CD4-positive, alpha-beta T cell (primary cell): ENCODE data around the gene PRIMA1. TPM values are rescaled to one million over a fixed set of nuclear protein-coding genes. Genes with fewer than 3 reads are reported as not detected.

Experiments used
- ATAC-seq: fragments of 200-7000 bp; cut with Tn5 transposase; one replicate; pipeline ENCODE4 v1.10.0; 2022; ENCODE audit warnings: mild to moderate bottlenecking; ENCODE audit not compliant: poor library complexity
- CTCF ChIA-PET: fragments of 350-600 bp; sonication (Branson Sonifier 250); formaldehyde crosslinking; loops from one replicate; lab custom pipeline; 2021; ENCODE audit warnings: antibody characterized with exemption, inconsistent platforms; lab: Charles Lee
- POLR2A ChIA-PET: fragments of 350-600 bp; sonication (Branson Sonifier 250); formaldehyde crosslinking; loops from one replicate; lab custom pipeline; 2021; ENCODE audit warnings: antibody characterized with exemption, inconsistent platforms; lab: Charles Lee
- DNase-seq, 14 experiments: peaks; one replicate each; pipeline ENCODE4 v3.0.0-alpha.2; 2013 to 2020; ENCODE audit warnings: mixed read lengths in 2 of 14
- H3K27ac ChIP-seq, 2 donors: one replicate each; pipeline versions ENCODE4 v1.5.1 to v1.7.0; 2013; ENCODE audit warnings: low read length in 2 of 2, low read depth in 1 of 2, mild to moderate bottlenecking in 1 of 2
- H3K27me3 ChIP-seq, 2 experiments: 1 replicate in 1 of 2; 2 replicates in 1 of 2; pipeline versions ENCODE4 v1.6.1 to v1.7.0; 2013; ENCODE audit warnings: low read length in 2 of 2, control low read depth in 1 of 2, mild to moderate bottlenecking in 1 of 2, moderate library complexity in 1 of 2; ENCODE audit not compliant: insufficient read depth in 2 of 2, control insufficient read depth in 1 of 2
- H3K36me3 ChIP-seq: one replicate; pipeline ENCODE4 v1.6.1; 2013; ENCODE audit warnings: low read length, control low read depth; ENCODE audit not compliant: insufficient read depth
- H3K4me1 ChIP-seq: one replicate; pipeline ENCODE4 v1.6.1; 2013; ENCODE audit warnings: low read length, control low read depth; ENCODE audit not compliant: insufficient read depth
- H3K4me3 ChIP-seq: one replicate; pipeline ENCODE4 v1.5.1; 2013; ENCODE audit warnings: mild to moderate bottlenecking, low read length, moderate library complexity
- H3K9me3 ChIP-seq, 2 experiments: 1 replicate in 1 of 2; 2 replicates in 1 of 2; pipeline versions ENCODE4 v1.6.1 to v1.7.0; 2013; ENCODE audit warnings: low read length in 2 of 2, mild to moderate bottlenecking in 2 of 2, control low read depth in 1 of 2, moderate library complexity in 1 of 2; ENCODE audit not compliant: control insufficient read depth in 1 of 2, insufficient read depth in 1 of 2
- H3K27ac Mint-ChIP-seq: one replicate; pipeline ENCODE4 v1.8.0; 2020; ENCODE audit warnings: mixed read lengths
- H3K27me3 Mint-ChIP-seq: one replicate; pipeline ENCODE4 v1.8.0; 2021; ENCODE audit warnings: mixed read lengths
- H3K36me3 Mint-ChIP-seq: one replicate; pipeline ENCODE4 v1.8.0; 2021; ENCODE audit warnings: low read depth, mixed read lengths
- H3K4me1 Mint-ChIP-seq: one replicate; pipeline ENCODE4 v1.8.0; 2021; ENCODE audit warnings: low read depth, mixed read lengths
- H3K4me3 Mint-ChIP-seq: one replicate; pipeline ENCODE4 v1.8.0; 2020; ENCODE audit warnings: mild to moderate bottlenecking, mixed read lengths
- H3K9me3 Mint-ChIP-seq: one replicate; pipeline ENCODE4 v1.8.0; 2020; ENCODE audit warnings: mixed read lengths
- CTCF ChIP-seq: fragments of 200-600 bp; IDR thresholded peaks from one replicate; pipeline ENCODE4 v1.8.0; 2022; ENCODE audit warnings: antibody characterized with exemption, mild to moderate bottlenecking
- intact Hi-C, 2 experiments: fragments of 100-400 bp; cut with DNase I in 1 of 2; cut with micrococcal nuclease in 1 of 2; formaldehyde crosslinking; loops; one replicate each; pipeline versions ENCODE4 v1.15.1 to v1.9.0; 2023 to 2025; cut with DNase I, micrococcal nuclease
- total RNA-seq, 174 experiments: library from RNA in 2 of 174; stranded (reverse) in 2 of 174; gene quantifications; one replicate each; pipeline ENCODE4 v1.2.3 and lab custom pipeline; 2021 to 2026

The PRIMA1 gene
- total RNA-seq, 2 experiments from 2014 or later = not detected

GRCh38 chr14:93736378-93737014 lies 51.8 kb downstream of the PRIMA1 start:
- no peak for ATAC-seq
- H3K27ac Mint-ChIP-seq = no peak overlapping the region
- POLR2A ChIA-PET = no interaction called here
- no peaks in the 10 kb centered on the region for H3K36me3 ChIP-seq
- H3K9me3 Mint-ChIP-seq = no peaks in the 10 kb centered on the region
- peaks cover 13% of the 10 kb centered on the region for H3K27me3 Mint-ChIP-seq
- no peak overlapping the region for H3K4me3 Mint-ChIP-seq
- DNase-seq = no peak
- H3K4me1 Mint-ChIP-seq = no peaks in the 10 kb centered on the region
- H3K27me3 ChIP-seq = peaks cover 0 to 4% of the 10 kb centered on the region in 2 experiments
- H3K27ac ChIP-seq = no peak overlapping the region
- TF ChIP-seq CTCF = no peak
- no peaks in the 10 kb centered on the region for H3K36me3 Mint-ChIP-seq
- intact Hi-C loops = no loop called here
- CTCF ChIA-PET = no interaction called here
- no peak overlapping the region for H3K4me3 ChIP-seq
- peaks cover 0 to 6% of the 10 kb centered on the region in 2 experiments for H3K9me3 ChIP-seq
- H3K4me1 ChIP-seq = no peaks in the 10 kb centered on the region

GRCh38 chr14:93735206-93735605 lies 53.1 kb downstream of the PRIMA1 start:
- DNase-seq = no peak
- Mint-ChIP-seq H3K4me3 (no peak overlapping the region), H3K36me3 (no peaks in the 10 kb centered on the region), H3K9me3 (no peaks in the 10 kb centered on the region), H3K4me1 (no peaks in the 10 kb centered on the region), H3K27me3 (peaks cover 9% of the 10 kb centered on the region), H3K27ac (no peak overlapping the region)
- no peak overlapping the region for H3K4me3 ChIP-seq
- ATAC-seq = no peak
- H3K4me1 ChIP-seq = no peaks in the 10 kb centered on the region
- no peak overlapping the region for H3K27ac ChIP-seq
- intact Hi-C loops = no loop called here
- H3K36me3 ChIP-seq = no peaks in the 10 kb centered on the region
- peaks cover 0 to 6% of the 10 kb centered on the region in 2 experiments for H3K9me3 ChIP-seq
- no peak for TF ChIP-seq CTCF
- H3K27me3 ChIP-seq = peaks cover 0 to 4% of the 10 kb centered on the region in 2 experiments
- POLR2A ChIA-PET = no interaction called here
- CTCF ChIA-PET = no interaction called here

- no peak for TF ChIP-seq CTCF
- intact Hi-C loops = no loop called here
- Mint-ChIP-seq H3K27ac (no peak overlapping the region), H3K4me3 (no peak overlapping the region), H3K4me1 (no peaks in the 10 kb centered on the region), H3K36me3 (no peaks in the 10 kb centered on the region), H3K9me3 (no peaks in the 10 kb centered on the region), H3K27me3 (peaks cover 9% of the 10 kb centered on the region)
- Histone ChIP-seq H3K27me3 (peaks cover 0 to 4% of the 10 kb centered on the region in 2 experiments), H3K27ac (no peak overlapping the region), H3K36me3 (no peaks in the 10 kb centered on the region), H3K9me3 (peaks cover 0 to 6% of the 10 kb centered on the region in 2 experiments), H3K4me1 (no peaks in the 10 kb centered on the region), H3K4me3 (no peak overlapping the region)
- POLR2A ChIA-PET = no interaction called here
- ATAC-seq = no peak
- CTCF ChIA-PET = no interaction called here
- DNase-seq = no peak
Observed at GRCh38 chr14:93734086-93734822, 54.0 kb downstream of the PRIMA1 start.
